ENCODE results near the gene SEPTIN7. TPM values are rescaled to one million over a fixed set of nuclear protein-coding genes. Genes with fewer than 3 reads are reported as not detected.

SEPTIN7 gene
- total and polyA plus RNA-seq, 9 of the 15 experiments (the other 6 are each of a cell fraction or from before 2014, with no cell fraction given) = 95.0 to 268 (median 163) TPM

GRCh38 chr7:35753761-35754603, 46.9 kb upstream of the SEPTIN7 start (continued):
- TF ChIP-seq ELK1 (CRISPR knock-in tag; IDR thresholded peaks at IDR 0.05) (no peak), SP2 (IDR thresholded peaks at IDR 0.05; ENCODE audit: extremely low read depth, low read depth, low read length, poor library complexity, severe bottlenecking) (no peak), XRCC5 (IDR thresholded peaks at IDR 0.05; ENCODE audit: low read depth, low read length) (no peak), ZC3H8 (IDR thresholded peaks at IDR 0.05) (no peak), MCM2 (IDR thresholded peaks at IDR 0.05; ENCODE audit: low read depth) (no peak), RNF2 (IDR thresholded peaks at IDR 0.05) (peak; percentile 28; the same call in 1 of the 2 replicates), FOXP1 (CRISPR knock-in tag; IDR thresholded peaks at IDR 0.05) (no peak), CBFA2T2 (conservative IDR thresholded peaks at IDR 0.05) (peak; percentile 91), CREB3 (tag; conservative IDR thresholded peaks at IDR 0.05; ENCODE audit: low read depth) (no peak), MAFG (tag; conservative IDR thresholded peaks at IDR 0.05) (0 out of 2 replicates have a peak, but pooled peaks have one; percentile 22), HMGN3 (IDR thresholded peaks at IDR 0.05; ENCODE audit: borderline replicate concordance, extremely low read depth, insufficient read length, low read depth, low read length) (no peak), RBM25 (IDR thresholded peaks at IDR 0.05; ENCODE audit: low read depth, low read length, severe bottlenecking) (no peak), CC2D1A (IDR thresholded peaks at IDR 0.05) (no peak), MIER1 (IDR thresholded peaks at IDR 0.05; ENCODE audit: low read depth) (no peak), RBM14 (IDR thresholded peaks at IDR 0.05; ENCODE audit: borderline replicate concordance, insufficient read depth, low read depth, low read length) (no peak), POLR2AphosphoS2 (IDR thresholded peaks at IDR 0.05; ENCODE audit: low read length) (no peak), EP400 (IDR thresholded peaks at IDR 0.05) (no peak), NCOR1 (IDR thresholded peaks at IDR 0.05) (peak; percentile 85), ZBTB49 (CRISPR knock-in tag; IDR thresholded peaks at IDR 0.05; ENCODE audit: borderline replicate concordance) (no peak), FOXA3 (CRISPR knock-in tag; conservative IDR thresholded peaks at IDR 0.05 in 1 of 2, IDR thresholded peaks at IDR 0.05 in 1 of 2) (no peak), ZBTB8A (IDR thresholded peaks at IDR 0.05; ENCODE audit: partially characterized antibody) (no peak)

Data from K562 (cell line).